RWPE1 (cell line): ENCODE data around the gene TUBB3.
"Not testable (repeated sequence)": the region's sequence is repeated elsewhere in the genome, so short reads cannot be mapped to it uniquely, and the experiment has no call there.

Source experiments
- CTCF ChIA-PET: fragments of 350-600 bp; sonication (Branson Sonifier 250); formaldehyde crosslinking; extraction: SDS; loops from one replicate; lab custom pipeline; 2021; lab: Yijun Ruan, JAX
- POLR2A ChIA-PET: fragments of 400-600 bp; formaldehyde crosslinking; extraction: SDS; loops from one replicate; lab custom pipeline; 2020; ENCODE audit warnings: antibody characterized with exemption; ENCODE audit not compliant: low non-redundant PET; lab: Yijun Ruan, JAX
- DNase-seq: peaks from one replicate; pipeline ENCODE4 v3.0.0; 2012; ENCODE audit warnings: low spot score
- H3K27ac ChIP-seq: fragments of 450-650 bp; 2 replicates; pipeline ENCODE4 v1.5.1; 2017
- CTCF ChIP-seq: fragments of 450-650 bp; conservative IDR thresholded peaks from 2 replicates; pipeline ENCODE4 v1.5.1; 2017; ENCODE audit warnings: low read depth, mild to moderate bottlenecking

TUBB3 gene

GRCh38 chr16:89925596-89926079 is 2.5 kb downstream of the TUBB3 start:
- no peak for TF ChIP-seq CTCF
- ChIA-PET CTCF (interaction anchor here (0.6 to 1.3 kb wide), 3 partner anchors 15 to 37 kb away, joined by 3 to 6 read pairs (median 3); no protein-coding TSS in a partner anchor), POLR2A (no interaction called here)
- H3K27ac ChIP-seq, result peak overlapping the region; percentile 46
- DNase-seq, result no peak

GRCh38 chr16:89931305-89931896 is 8.3 kb downstream of the TUBB3 start:
- no peak for TF ChIP-seq CTCF
- ChIA-PET POLR2A (interaction anchor here (1.1 kb wide), 1 partner anchor 13 kb away, joined by 4 read pairs; the partner anchor contains the start of gene MC1R), CTCF (no interaction called here)
- H3K27ac ChIP-seq, result no peak overlapping the region
- DNase-seq, result no peak

GRCh38 chr16:89931964-89932363 is 8.8 kb downstream of the TUBB3 start:
- no peak for TF ChIP-seq CTCF
- no peak overlapping the region for H3K27ac ChIP-seq
- no peak for DNase-seq
- POLR2A ChIA-PET, result interaction anchor here (1.1 kb wide), 1 partner anchor 13 kb away, joined by 4 read pairs; the partner anchor contains the start of gene MC1R
- CTCF ChIA-PET, result no interaction called here

GRCh38 chr16:89934019-89934418 is 10.9 kb downstream of the TUBB3 start:
- POLR2A ChIA-PET, DNase-seq, CTCF ChIA-PET: not testable (repeated sequence)

GRCh38 chr16:89934611-89935553 is 11.7 kb downstream of the TUBB3 start:
- ChIA-PET POLR2A (no interaction called here), CTCF (no interaction called here)
- DNase-seq, result no peak
- no peak overlapping the region for H3K27ac ChIP-seq
- TF ChIP-seq CTCF, result no peak

More at GRCh38 chr16:89934019-89934418, 10.9 kb downstream of the TUBB3 start:
- H3K27ac ChIP-seq, result not testable (repeated sequence)

GRCh38 chr16:89935620-89936019 is 12.5 kb downstream of the TUBB3 start:
- H3K27ac ChIP-seq, POLR2A ChIA-PET, CTCF ChIA-PET: not testable (repeated sequence)

GRCh38 chr16:89936034-89936433 is 12.9 kb downstream of the TUBB3 start:
- POLR2A ChIA-PET, result no interaction called here
- H3K27ac ChIP-seq, result no peak overlapping the region
- no peak for DNase-seq
- no peak for TF ChIP-seq CTCF
- CTCF ChIA-PET, result no interaction called here

More at GRCh38 chr16:89935620-89936019, 12.5 kb downstream of the TUBB3 start:
- DNase-seq, result not testable (repeated sequence)
